H1 (cell line): Measurements from ENCODE around the gene PCDHGA7. TPM values are rescaled to one million over a fixed set of nuclear protein-coding genes. Genes with fewer than 3 reads are reported as not detected.

Experiments
- CTCF ChIA-PET: fragments of 300-600 bp; sonication (Branson Sonifier 250); formaldehyde crosslinking; loops from one replicate; lab custom pipeline; 2021; ENCODE audit not compliant: partially characterized antibody; lab: Charles Lee
- POLR2A ChIA-PET: fragments of 300-600 bp; sonication (Branson Sonifier 250); formaldehyde crosslinking; loops from one replicate; lab custom pipeline; 2021; ENCODE audit warnings: inconsistent platforms; ENCODE audit not compliant: partially characterized antibody; lab: Charles Lee
- DNase-seq, 2 experiments: peaks; one replicate each; pipeline versions ENCODE4 v3.0.0 to v3.0.0-alpha.2; 2010 to 2022; ENCODE audit warnings: low spot score in 2 of 2, low read depth in 1 of 2, mixed read lengths in 1 of 2
- FAIRE-seq: peaks from 2 replicates; lab custom pipeline; 2011; peaks lifted over from hg19 to GRCh38; lab: Jason Lieb, UNC
- H2AFZ ChIP-seq: 2 replicates; pipeline ENCODE4 v1.8.1; 2012; ENCODE audit warnings: low read length, inconsistent platforms
- H2AK5ac ChIP-seq: 2 replicates; pipeline ENCODE4 v1.6.1; 2013; ENCODE audit warnings: low read depth, low read length
- H2BK120ac ChIP-seq: replicated peaks from 2 replicates; pipeline ENCODE3; 2013; ENCODE audit warnings: low read depth, low read length, inconsistent platforms
- H2BK12ac ChIP-seq: 2 replicates; pipeline ENCODE4 v1.6.1; 2013; ENCODE audit warnings: low read depth, low read length
- H2BK15ac ChIP-seq: 2 replicates; pipeline ENCODE4 v1.6.1; 2013; ENCODE audit warnings: low read length
- H2BK20ac ChIP-seq: 2 replicates; pipeline ENCODE4 v1.6.1; 2013; ENCODE audit warnings: low read length
- H2BK5ac ChIP-seq: 2 replicates; pipeline ENCODE4 v1.6.1; 2013; ENCODE audit warnings: low read depth, low read length
- H3K14ac ChIP-seq: 2 replicates; pipeline ENCODE4 v1.6.1; 2013; ENCODE audit warnings: inconsistent platforms; ENCODE audit not compliant: insufficient read length
- H3K18ac ChIP-seq: 2 replicates; pipeline ENCODE4 v1.6.1; 2013; ENCODE audit warnings: low read length; ENCODE audit errors: extremely low read depth
- H3K23ac ChIP-seq: 2 replicates; pipeline ENCODE4 v1.6.1; 2013; ENCODE audit warnings: inconsistent platforms; ENCODE audit not compliant: insufficient read length
- H3K23me2 ChIP-seq: 2 replicates; pipeline ENCODE4 v1.6.1; 2013; ENCODE audit warnings: low read depth, low read length
- H3K27ac ChIP-seq: 2 replicates; pipeline ENCODE4 v1.6.1; 2011; ENCODE audit warnings: low read depth, low read length, inconsistent platforms
- H3K27me3 ChIP-seq, 4 experiments: replicated peaks in 1 of 4; 1 replicate in 1 of 4; 2 replicates in 3 of 4; pipeline versions ENCODE4 v1.6.1 to v1.8.1; 2011 to 2013; ENCODE audit warnings: low read length in 3 of 4, mild to moderate bottlenecking in 3 of 4, inconsistent platforms in 2 of 4, mixed read lengths in 2 of 4, moderate library complexity in 1 of 4; ENCODE audit not compliant: control insufficient read depth in 3 of 4, insufficient read depth in 3 of 4; ENCODE audit errors: extremely low read depth in 1 of 4
- H3K36me3 ChIP-seq, 4 experiments: 2 replicates each; pipeline versions ENCODE4 v1.6.1 to v1.8.1; 2011 to 2013; ENCODE audit warnings: mild to moderate bottlenecking in 4 of 4, low read length in 3 of 4, moderate library complexity in 2 of 4, control low read depth in 1 of 4, inconsistent platforms in 1 of 4; ENCODE audit not compliant: insufficient read depth in 4 of 4, control insufficient read depth in 2 of 4
- H3K4ac ChIP-seq: replicated peaks from 2 replicates; pipeline ENCODE3; 2013; ENCODE audit warnings: low read length, low read depth, mixed read lengths, inconsistent platforms; ENCODE audit not compliant: insufficient read length
- H3K4me1 ChIP-seq, 4 experiments: replicated peaks in 1 of 4; 1 replicate in 1 of 4; 2 replicates in 3 of 4; pipeline versions ENCODE4 v1.6.1 to v1.8.1; 2011 to 2013; ENCODE audit warnings: low read length in 3 of 4, inconsistent platforms in 2 of 4, mixed read lengths in 1 of 4; ENCODE audit not compliant: insufficient read depth in 4 of 4, control insufficient read depth in 3 of 4
- H3K4me2 ChIP-seq, 2 experiments: 2 replicates each; pipeline versions ENCODE4 v1.6.1 to v1.8.1; 2011 to 2013; ENCODE audit warnings: low read depth in 2 of 2, low read length in 2 of 2, control low read depth in 1 of 2, inconsistent platforms in 1 of 2, mild to moderate bottlenecking in 1 of 2; ENCODE audit not compliant: insufficient read depth in 1 of 2
- H3K4me3 ChIP-seq, 4 experiments: fragments of 200-600, 300-600 bp in 1 of 4; sonication (generic), shearing (Covaris generic), sonication (Bioruptor Twin) in 1 of 4; 2 replicates each; pipeline versions ENCODE4 v1.5.1 to v1.8.1; 2011 to 2016; ENCODE audit warnings: low read length in 4 of 4, low read depth in 3 of 4, control low read depth in 2 of 4, inconsistent platforms in 2 of 4, mild to moderate bottlenecking in 2 of 4, mixed read lengths in 1 of 4, moderate library complexity in 1 of 4; ENCODE audit not compliant: insufficient read depth in 2 of 4; ENCODE audit errors: extremely low read depth in 1 of 4
- H3K56ac ChIP-seq: replicated peaks from 2 replicates; pipeline ENCODE3; 2013; ENCODE audit warnings: low read depth, mild to moderate bottlenecking, mixed read lengths, low read length, inconsistent platforms; ENCODE audit not compliant: insufficient read length
- H3K79me1 ChIP-seq: 2 replicates; pipeline ENCODE4 v1.6.1; 2013; ENCODE audit warnings: low read depth, low read length, control low read depth
- H3K79me2 ChIP-seq, 2 experiments: 2 replicates each; pipeline versions ENCODE4 v1.6.1 to v1.8.1; 2012 to 2013; ENCODE audit warnings: low read length in 2 of 2, mild to moderate bottlenecking in 2 of 2, inconsistent platforms in 1 of 2; ENCODE audit not compliant: insufficient read depth in 2 of 2, control insufficient read depth in 1 of 2
- H3K9ac ChIP-seq, 4 experiments: replicated peaks in 1 of 4; 1 replicate in 1 of 4; 2 replicates in 3 of 4; pipeline versions ENCODE4 v1.6.1 to v1.8.1; 2011 to 2013; ENCODE audit warnings: low read depth in 3 of 4, low read length in 3 of 4, control low read depth in 2 of 4, mild to moderate bottlenecking in 2 of 4, moderate library complexity in 2 of 4, inconsistent platforms in 1 of 4; ENCODE audit errors: extremely low read depth in 1 of 4
- H3K9me3 ChIP-seq, 2 experiments: 2 replicates each; pipeline versions ENCODE4 v1.6.1 to v1.8.1; 2012 to 2013; ENCODE audit warnings: mild to moderate bottlenecking in 2 of 2, moderate library complexity in 2 of 2, control low read depth in 1 of 2, inconsistent platforms in 1 of 2, low read depth in 1 of 2, low read length in 1 of 2, mixed read lengths in 1 of 2; ENCODE audit not compliant: insufficient read depth in 2 of 2
- H4K20me1 ChIP-seq, 2 experiments: replicated peaks in 1 of 2; 2 replicates each; pipeline versions ENCODE3 to v1.8.1; 2011 to 2013; ENCODE audit warnings: inconsistent platforms in 2 of 2, low read length in 2 of 2, mild to moderate bottlenecking in 1 of 2; ENCODE audit not compliant: insufficient read depth in 2 of 2, control insufficient read depth in 1 of 2
- H4K5ac ChIP-seq: 2 replicates; pipeline ENCODE4 v1.6.1; 2013; ENCODE audit warnings: low read length, low read depth, mixed read lengths, inconsistent platforms; ENCODE audit not compliant: insufficient read length
- H4K8ac ChIP-seq: 2 replicates; pipeline ENCODE4 v1.8.0; 2013; ENCODE audit warnings: mild to moderate bottlenecking, moderate library complexity, low read length, inconsistent platforms; ENCODE audit not compliant: insufficient read depth; ENCODE audit errors: extremely low read depth
- H4K91ac ChIP-seq: replicated peaks from 2 replicates; pipeline ENCODE3; 2013; ENCODE audit warnings: low read length, mixed read lengths, inconsistent platforms; ENCODE audit not compliant: insufficient read length
- CREB1 ChIP-seq: IDR thresholded peaks from 2 replicates; pipeline ENCODE4 v1.6.1; 2012; ENCODE audit warnings: inconsistent platforms
- JUN ChIP-seq: IDR thresholded peaks from 2 replicates; pipeline ENCODE4 v1.6.1; 2011; ENCODE audit warnings: low read depth, mild to moderate bottlenecking, improper control_type of control experiment, low read length
- MAFK ChIP-seq: IDR thresholded peaks from 2 replicates; pipeline ENCODE4 v1.6.1; 2012; ENCODE audit warnings: low read depth, mild to moderate bottlenecking, improper control_type of control experiment, low read length
- POLR2A ChIP-seq, 2 experiments: IDR thresholded peaks; 1 replicate in 1 of 2; 2 replicates in 1 of 2; pipeline ENCODE4 v1.6.1; 2011; ENCODE audit warnings: low read depth in 2 of 2, low read length in 2 of 2, mild to moderate bottlenecking in 2 of 2; ENCODE audit errors: control extremely low read depth in 1 of 2
- RNF2 ChIP-seq: fragments of 200-900, 300-1000 bp; sonication (generic); IDR thresholded peaks from 2 replicates; pipeline ENCODE4 v1.7.1; 2016; ENCODE audit warnings: borderline replicate concordance, low read depth, mild to moderate bottlenecking, antibody characterized with exemption, low read length; ENCODE audit not compliant: poor library complexity, severe bottlenecking; ENCODE audit errors: missing control alignments
- SP2 ChIP-seq: IDR thresholded peaks from 2 replicates; pipeline ENCODE4 v1.6.1; 2012; ENCODE audit warnings: mild to moderate bottlenecking, low read length, inconsistent platforms
- SP4 ChIP-seq: IDR thresholded peaks from 2 replicates; pipeline ENCODE4 v1.6.1; 2012; ENCODE audit warnings: low read length, inconsistent platforms
- TCF12 ChIP-seq: IDR thresholded peaks from 2 replicates; pipeline ENCODE4 v1.6.1; 2011; ENCODE audit warnings: low read depth, mild to moderate bottlenecking, low read length
- WGBS, 2 experiments: shearing (Covaris generic) in 1 of 2; methylation state at CpG; one replicate each; pipeline versions ENCODE4 v1.1.6 to v1.1.7; 2013 to 2015; ENCODE audit warnings: low lambda C conversion rate in 2 of 2, mixed read lengths in 2 of 2, inconsistent platforms in 1 of 2, low coverage in 1 of 2, missing lambda C conversion rate in 1 of 2; ENCODE audit not compliant: insufficient replicate concordance in 2 of 2, insufficient coverage in 1 of 2, insufficient read length in 1 of 2; ENCODE audit errors: extremely low coverage in 1 of 2, missing lambda C conversion rate in 1 of 2; 5-methylcytosine and 5-hydroxymethylcytosine counted together
- long read RNA-seq, 2 experiments: library from RNA in 1 of 2; library from capped mRNA in 1 of 2; stranded (forward); transcript quantifications; one replicate each; pipeline ENCODE4 v2.0.0, GENCODE V29; 2021; ENCODE audit warnings: inconsistent platforms in 1 of 2
- polyA minus RNA-seq, 3 experiments: library from RNA; depleted of rRNA, polyadenylated mRNA; stranded (reverse); fragments of >200 nt; gene quantifications; 1 replicate in 2 of 3; 2 replicates in 1 of 3; pipeline ENCODE4 v1.2.3, GENCODE V29; 2011
- polyA plus RNA-seq, 7 experiments: library from polyadenylated mRNA; depleted of rRNA in 3 of 7; stranded (reverse) in 5 of 7; unstranded in 2 of 7; fragments of >200 nt in 5 of 7; fragments of 200-250 nt in 2 of 7; gene quantifications; 1 replicate in 5 of 7; 2 replicates in 1 of 7; 4 replicates in 1 of 7; pipeline versions ENCODE4 v1.2.1 to v1.2.3, GENCODE V29; 2011 to 2013; ENCODE audit warnings: missing spikeins in 2 of 7, mixed read lengths in 2 of 7
- total RNA-seq: library from RNA; stranded (reverse); fragmentation: NEBNext Ultra II Directional; extraction: Animal tissue kit (Norgen Biotek cat#: 25700); gene quantifications from 2 replicates; pipeline ENCODE4 v1.2.1, GENCODE V29; 2021
- TF ChIP-seq, protein P1 (sequence below): IDR thresholded peaks from 2 replicates; pipeline ENCODE4 v1.6.1; 2011; ENCODE audit warnings: low read depth, mild to moderate bottlenecking, low read length; ENCODE audit not compliant: insufficient read depth
- TF ChIP-seq, protein P2 (sequence below): IDR thresholded peaks from 2 replicates; pipeline ENCODE4 v1.6.1; 2012; ENCODE audit warnings: inconsistent platforms

Gene PCDHGA7
- 0.73 and 1.1 TPM in 2 replicates for total RNA-seq
- 0.39 and 0.55 TPM in 2 replicates for polyA plus RNA-seq (2011; rRNA removed)
- 0.23 TPM for polyA plus RNA-seq (2011; cell fraction: cytosol; rRNA removed)
- 3.9 TPM for polyA plus RNA-seq (2011; cell fraction: nucleus; rRNA removed)
- 0.24 to 0.38 TPM (median 0.29 TPM) in 4 replicates for polyA plus RNA-seq (2012, experiment 1 of 2)
- not detected for polyA plus RNA-seq (2012, experiment 2 of 2)
- polyA plus RNA-seq (2013, experiment 1 of 2), result 0.32 TPM
- polyA plus RNA-seq (2013, experiment 2 of 2), result 0.26 TPM
- polyA minus RNA-seq (2011; rRNA and poly(A)+ RNA removed), result 1.7 and 2.0 TPM in 2 replicates
- polyA minus RNA-seq (2011; cell fraction: cytosol; rRNA and poly(A)+ RNA removed), result 0.44 TPM
- polyA minus RNA-seq (2011; cell fraction: nucleus; rRNA and poly(A)+ RNA removed), result 7.4 TPM
- long read RNA-seq, experiment 1, result 0 reads
- long read RNA-seq, experiment 2, result 0 reads

DNA sequence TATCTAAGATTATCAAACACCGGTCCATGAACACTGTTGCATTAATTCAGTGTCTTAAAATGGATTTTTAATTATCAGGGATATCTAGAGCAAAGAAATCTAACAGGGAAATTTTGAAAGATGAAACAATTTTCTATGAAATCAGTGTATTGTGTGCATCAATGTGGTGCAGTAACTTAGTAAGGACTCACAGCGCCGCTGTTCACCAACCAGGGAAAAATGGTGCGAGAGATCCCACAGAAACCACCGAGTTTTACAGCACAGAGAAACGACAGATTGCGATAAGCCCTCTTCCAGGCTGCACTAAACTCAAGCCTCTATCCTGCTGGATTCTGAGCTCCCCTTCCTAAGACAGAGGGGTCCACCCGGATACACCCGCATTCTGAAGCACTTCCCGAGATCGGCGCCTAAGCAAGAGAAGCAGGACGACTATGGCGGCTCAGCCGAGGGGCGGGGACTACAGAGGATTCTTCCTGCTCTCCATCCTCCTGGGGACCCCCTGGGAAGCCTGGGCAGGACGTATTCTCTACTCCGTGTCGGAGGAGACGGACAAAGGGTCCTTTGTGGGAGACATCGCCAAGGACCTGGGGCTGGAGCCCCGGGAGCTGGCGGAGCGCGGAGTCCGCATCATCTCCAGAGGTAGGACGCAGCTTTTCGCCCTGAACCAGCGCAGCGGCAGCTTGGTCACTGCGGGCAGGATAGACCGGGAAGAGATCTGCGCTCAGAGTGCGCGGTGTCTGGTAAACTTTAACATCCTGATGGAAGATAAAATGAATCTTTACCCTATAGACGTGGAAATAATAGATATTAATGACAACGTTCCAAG, at the start of gene PCDHGA7:
Gene PCDHGA7, plus strand, starts transcription at position 274 of the 826 bp plus-strand sequence. Its CDS starts 158 bp downstream, at position 432.
- Histone ChIP-seq H4K5ac (no peak within 1 kb of the TSS), H3K4me3 (no peak within 1 kb of the TSS), H4K8ac (no peak within 1 kb of the TSS; the same call in 1 of the 2 replicates), H3K18ac (no peak within 1 kb of the TSS), H2BK5ac (no peak within 1 kb of the TSS), H2BK12ac (no peak within 1 kb of the TSS), H4K20me1 (no peaks in the 10 kb centered on the region), H3K9ac (no peak within 1 kb of the TSS), H3K79me1 (no peaks in the 10 kb centered on the region), H3K9me3 (peaks cover 22 to 26% of the 10 kb centered on the region in 2 experiments), H3K4me1 (no peaks in the 10 kb centered on the region), H2BK20ac (no peak within 1 kb of the TSS), H3K27ac (no peak within 1 kb of the TSS), H3K23me2 (no peaks in the 10 kb centered on the region; the same call in 1 of the 2 replicates), H2AK5ac (no peak within 1 kb of the TSS), H3K14ac (no peak within 1 kb of the TSS), H2AFZ (no peak within 1 kb of the TSS), H4K91ac (no peak within 1 kb of the TSS), H2BK15ac (no peak within 1 kb of the TSS), H3K56ac (no peak within 1 kb of the TSS), H3K4me2 (no peak within 1 kb of the TSS), H3K27me3 (no peaks in the 10 kb centered on the region), H2BK120ac (no peak within 1 kb of the TSS), H3K23ac (no peak within 1 kb of the TSS), H3K36me3 (no peaks in the 10 kb centered on the region; a peak in 1 of 8 replicates), H3K79me2 (no peaks in the 10 kb centered on the region), H3K4ac (no peak within 1 kb of the TSS)
- POLR2A ChIA-PET, result no interaction called here
- FAIRE-seq (no peak), DNase-seq (no peak)
- WGBS, 2 experiments, result 95% methylated on average over 37 of the region's 37 CpGs; no CpG with 5 or more reads in 1 of the 2 experiments
- CTCF ChIA-PET, result interaction anchor here (0.7 to 1.0 kb wide), 3 partner anchors 27 to 160 kb away, joined by 3 to 4 read pairs (median 3); partner anchors contain the start of gene PCDHB14
- TF ChIP-seq JUN (no peak), POLR2A (IDR thresholded peaks at IDR 0.05; ENCODE audit: control extremely low read depth in 1 of 2, low read depth in 2 of 2, low read length in 2 of 2) (no peak), MAFK (no peak), TCF12 (no peak), SP4 (no peak), RNF2 (no peak), SP2 (no peak), CREB1 (no peak)
- TF ChIP-seq, protein P1, sequence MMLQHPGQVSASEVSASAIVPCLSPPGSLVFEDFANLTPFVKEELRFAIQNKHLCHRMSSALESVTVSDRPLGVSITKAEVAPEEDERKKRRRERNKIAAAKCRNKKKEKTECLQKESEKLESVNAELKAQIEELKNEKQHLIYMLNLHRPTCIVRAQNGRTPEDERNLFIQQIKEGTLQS, result no peak
- TF ChIP-seq, protein P2, sequence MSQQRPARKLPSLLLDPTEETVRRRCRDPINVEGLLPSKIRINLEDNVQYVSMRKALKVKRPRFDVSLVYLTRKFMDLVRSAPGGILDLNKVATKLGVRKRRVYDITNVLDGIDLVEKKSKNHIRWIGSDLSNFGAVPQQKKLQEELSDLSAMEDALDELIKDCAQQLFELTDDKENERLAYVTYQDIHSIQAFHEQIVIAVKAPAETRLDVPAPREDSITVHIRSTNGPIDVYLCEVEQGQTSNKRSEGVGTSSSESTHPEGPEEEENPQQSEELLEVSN, result no peak
